ENCODE results near the gene SOD2.
"Not testable (repeated sequence)": the region's sequence is repeated elsewhere in the genome, so short reads cannot be mapped to it uniquely, and the experiment has no call there.

The SOD2 gene

DNA sequence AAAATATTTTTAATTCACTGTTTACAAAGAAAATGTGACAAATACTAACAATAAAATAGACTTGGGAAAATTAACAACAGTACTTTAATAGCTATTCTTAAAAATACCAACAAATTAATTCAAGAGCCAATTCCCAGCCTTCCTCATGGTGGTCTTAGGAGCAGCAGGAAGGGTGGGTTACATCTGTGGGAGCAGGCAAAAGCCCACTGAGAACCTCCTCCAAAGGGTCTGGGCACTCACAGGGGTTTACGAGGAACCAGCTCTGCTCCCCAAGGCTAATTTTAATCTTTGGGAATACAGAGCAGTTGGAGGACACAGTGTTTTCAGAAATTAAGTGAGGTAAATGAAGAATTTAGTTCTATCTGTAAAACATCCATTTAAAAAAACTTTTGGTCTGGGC is 10.2 kb downstream of the SOD2 start:
- no peak for DNase-seq (ENCODE audit: low spot score)

DNA sequence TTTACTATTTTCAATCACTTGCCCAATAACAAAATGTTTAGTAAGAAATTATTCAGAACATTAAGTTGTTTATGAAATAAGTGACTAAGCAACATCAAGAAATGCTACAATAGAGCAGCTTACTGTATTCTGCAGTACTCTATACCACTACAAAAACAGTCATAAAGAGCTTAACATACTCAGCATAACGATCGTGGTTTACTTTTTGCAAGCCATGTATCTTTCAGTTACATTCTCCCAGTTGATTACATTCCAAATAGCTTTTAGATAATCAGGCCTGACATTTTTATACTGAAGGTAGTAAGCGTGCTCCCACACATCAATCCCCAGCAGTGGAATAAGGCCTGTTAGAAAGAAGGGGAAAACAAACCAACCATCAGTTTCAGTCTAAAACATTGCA is 10.7 kb downstream of the SOD2 start:
- DNase-seq (ENCODE audit: low spot score), result no peak

DNA sequence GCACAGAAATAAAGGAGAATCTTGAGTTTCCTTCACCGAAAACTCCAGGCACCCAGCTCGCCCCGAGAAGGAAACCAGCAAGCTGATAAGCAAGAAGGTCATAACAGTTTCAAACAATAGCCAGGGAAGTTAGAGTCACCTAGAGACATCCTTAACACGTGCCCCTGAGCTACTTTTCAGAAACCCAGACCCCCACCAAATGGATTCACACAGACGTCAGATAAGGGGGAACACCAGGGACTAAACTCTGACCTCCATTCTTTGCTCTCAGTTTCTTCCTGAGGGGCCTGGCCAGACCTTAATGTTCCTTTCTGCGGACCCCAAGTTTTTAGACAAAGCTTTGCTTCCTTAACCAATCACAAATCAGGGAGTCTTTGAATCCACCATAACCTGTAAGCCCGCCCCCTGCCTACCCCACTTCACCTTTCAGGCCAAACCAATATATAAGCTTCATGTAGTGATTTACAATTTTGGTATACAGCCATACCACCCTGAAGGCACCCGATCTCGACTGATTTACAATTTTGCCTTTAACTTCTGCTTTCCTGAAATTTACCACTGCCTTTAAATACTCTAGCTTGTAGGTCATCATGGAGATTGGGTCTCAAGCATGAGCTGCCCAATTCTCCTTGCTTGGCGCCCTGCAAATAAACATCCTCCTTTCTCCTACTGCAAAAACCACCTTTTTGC is 11.7 kb downstream of the SOD2 start:
- no peak for DNase-seq (ENCODE audit: low spot score)

DNA sequence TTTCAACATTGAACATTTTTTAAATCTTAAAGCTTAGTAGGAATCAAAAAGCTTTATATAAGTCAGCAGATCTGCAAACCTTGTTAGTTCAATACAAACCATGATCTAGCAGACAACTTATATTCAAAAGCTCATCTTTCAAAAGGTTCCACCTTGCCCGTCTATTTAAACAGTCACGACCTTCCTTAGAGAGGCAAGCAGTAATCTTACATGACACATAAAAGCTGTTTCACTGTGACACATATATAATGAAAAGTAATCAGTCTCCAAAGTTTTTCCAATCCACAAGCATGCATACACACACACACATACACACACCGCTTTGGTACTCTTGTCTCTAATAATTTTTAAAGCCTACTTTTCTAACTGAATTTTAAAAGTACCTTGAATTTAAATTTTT is 12.9 kb downstream of the SOD2 start:
- DNase-seq (ENCODE audit: low spot score), result no peak

DNA sequence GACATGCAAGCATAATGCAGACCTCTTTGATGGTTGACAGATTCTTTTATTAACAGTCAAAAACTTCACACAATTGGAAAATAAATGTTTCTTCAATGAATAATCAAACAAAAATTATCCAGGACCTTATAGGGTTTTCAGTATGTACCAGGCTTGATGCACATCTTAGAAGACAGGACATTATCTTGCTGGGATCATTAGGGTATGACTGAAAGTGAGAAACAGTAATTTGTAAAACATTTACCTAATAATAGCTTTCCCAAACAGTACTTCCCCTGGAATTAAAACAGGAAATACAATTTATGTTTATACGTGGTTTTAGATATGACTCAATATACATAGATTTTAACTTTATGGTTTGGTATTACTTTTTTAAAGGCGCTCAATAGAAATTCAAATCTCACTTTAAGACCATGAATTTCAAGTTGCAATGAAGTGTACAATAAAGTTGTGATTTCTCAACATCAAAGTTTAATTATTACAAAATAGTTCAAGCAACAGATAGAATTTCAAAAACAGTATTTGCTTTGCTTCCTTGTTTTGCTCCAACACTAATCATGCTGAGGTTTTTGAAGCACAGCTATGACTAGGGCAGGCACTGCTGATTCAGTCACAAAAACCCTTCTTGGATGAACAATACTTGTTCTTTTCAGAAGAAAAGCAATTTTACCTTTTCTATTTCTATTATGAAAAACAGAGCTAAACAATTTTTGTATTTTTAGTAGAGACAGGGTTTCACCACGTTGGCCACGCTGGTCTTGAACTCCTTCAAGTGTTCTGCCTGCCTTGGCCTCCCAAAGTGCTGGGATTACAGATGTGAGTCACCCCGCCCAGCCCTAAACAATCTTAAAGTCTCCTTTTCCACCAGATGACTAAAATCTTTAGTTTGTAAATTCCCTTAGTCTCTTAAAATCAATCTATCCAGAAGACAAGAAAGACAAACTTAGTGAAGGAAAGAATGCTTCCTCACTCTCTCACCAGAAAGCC is 13.7 kb downstream of the SOD2 start:
- DNase-seq (ENCODE audit: low spot score), result no peak

- no peak for DNase-seq (ENCODE audit: low spot score)
These were observed 14.5 kb downstream of the SOD2 start for GRCh38 chr6:159678574-159678973.

DNA sequence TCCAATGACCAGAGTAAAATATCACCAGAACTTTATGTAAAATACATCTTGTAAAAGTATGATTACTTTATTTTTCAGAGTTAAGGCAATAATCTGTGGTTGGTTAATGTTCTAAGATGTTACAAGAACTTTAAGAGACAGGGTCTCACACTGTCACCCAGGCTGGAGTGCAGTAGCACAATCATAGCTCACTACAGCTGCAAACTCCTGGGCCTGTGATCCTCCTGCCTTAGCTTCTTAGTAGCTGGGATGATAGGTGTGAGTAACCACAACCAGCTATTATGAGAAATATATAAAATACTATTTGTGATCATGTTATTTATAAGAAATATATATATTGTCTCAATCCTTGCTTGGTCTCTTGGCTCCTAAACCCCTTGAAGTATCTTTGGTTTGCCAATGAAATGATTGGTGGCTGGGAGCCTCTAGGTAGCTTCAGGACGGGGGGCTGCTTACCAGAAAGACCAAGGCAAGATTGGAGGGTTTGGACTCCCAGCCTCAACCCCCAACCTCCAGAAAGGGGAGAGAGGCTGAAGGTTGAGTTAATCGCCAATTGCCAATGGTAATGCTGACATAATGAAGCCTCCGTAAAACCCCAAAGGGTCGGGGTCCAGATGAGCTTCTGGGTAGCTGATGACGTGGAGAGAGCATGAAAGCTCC is 15.4 kb downstream of the SOD2 start:
- DNase-seq (ENCODE audit: low spot score), result no peak

DNA sequence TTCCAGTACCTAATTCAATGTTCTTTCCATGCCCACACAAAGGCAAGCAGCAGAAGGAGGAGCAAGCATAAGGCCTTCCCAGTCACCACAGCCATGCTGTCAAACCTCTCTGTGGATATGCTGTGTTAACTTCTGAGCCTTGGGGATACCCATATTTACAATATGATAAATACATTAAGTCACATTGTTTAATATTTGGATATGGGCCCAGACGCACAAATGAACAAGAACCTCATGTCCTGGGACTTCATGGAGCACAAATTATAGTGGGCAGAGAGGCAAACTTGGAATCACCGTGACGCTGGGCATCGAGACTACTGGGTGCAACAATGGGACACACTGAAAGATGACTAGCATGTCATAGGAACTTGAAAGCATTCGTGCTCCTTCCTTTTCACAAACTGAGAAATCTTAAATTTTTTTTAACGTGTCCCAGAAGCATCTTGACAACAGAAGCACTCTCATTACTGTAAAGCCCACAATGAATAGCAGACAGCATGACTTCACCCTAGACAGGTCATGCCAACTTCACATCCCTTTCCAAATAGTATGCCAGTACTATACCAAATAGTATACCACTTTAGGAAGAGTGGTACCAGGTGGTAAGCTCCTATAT is 16.0 kb downstream of the SOD2 start:
- no peak for DNase-seq (ENCODE audit: low spot score)

DNA sequence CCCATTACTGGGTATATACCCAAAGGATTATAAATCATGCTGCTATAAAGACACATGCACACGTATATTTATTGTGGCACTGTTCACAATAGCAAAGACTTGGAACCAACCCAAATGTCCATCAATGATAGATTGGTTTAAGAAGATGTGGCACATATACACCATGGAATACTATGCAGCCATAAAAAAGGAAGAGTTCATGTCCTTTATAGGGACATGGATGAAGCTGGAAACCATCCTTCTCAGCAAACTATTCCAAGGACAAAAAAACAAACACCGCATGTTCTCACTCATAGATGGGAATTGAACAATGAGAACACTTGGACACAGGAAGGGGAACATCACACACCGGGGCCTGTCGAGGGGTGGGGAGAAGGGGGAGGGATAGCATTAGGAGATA is 16.8 kb downstream of the SOD2 start:
- DNase-seq (ENCODE audit: low spot score), result not testable (repeated sequence)

GRCh38 chr6:159665868-159666635 is 27.0 kb downstream of the SOD2 start:
- DNase-seq (ENCODE audit: low spot score), result no peak

DNA sequence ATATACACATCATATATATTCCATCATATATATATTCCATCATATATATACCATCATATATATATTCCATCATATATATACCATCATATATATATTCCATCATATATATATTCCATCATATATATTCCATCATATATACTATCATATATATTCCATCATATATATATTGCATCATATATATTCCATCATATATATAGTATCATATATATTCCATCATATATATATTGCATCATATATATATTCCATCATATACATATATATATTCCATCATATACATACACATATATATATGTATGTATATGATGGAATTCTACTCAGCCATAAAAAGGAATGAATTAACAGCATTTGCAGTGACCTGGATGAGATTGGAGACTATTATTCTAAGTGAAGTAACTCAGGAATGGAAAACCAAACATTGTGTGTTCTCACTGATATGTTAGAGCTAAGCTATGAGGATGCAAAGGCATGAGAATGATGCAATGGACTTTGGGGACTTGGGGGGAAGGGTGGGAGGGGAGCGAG is 29.6 kb downstream of the SOD2 start:
- not testable (repeated sequence) for DNase-seq (ENCODE audit: low spot score)

GRCh38 chr6:159661977-159662376 is 31.1 kb downstream of the SOD2 start:
- not testable (repeated sequence) for DNase-seq (ENCODE audit: low spot score)

GRCh38 chr6:159655409-159655988 is 37.5 kb downstream of the SOD2 start:
- DNase-seq (ENCODE audit: low spot score), result no peak

- no peak for DNase-seq (ENCODE audit: low spot score)
These were observed 38.5 kb downstream of the SOD2 start for GRCh38 chr6:159654483-159655098.

DNA sequence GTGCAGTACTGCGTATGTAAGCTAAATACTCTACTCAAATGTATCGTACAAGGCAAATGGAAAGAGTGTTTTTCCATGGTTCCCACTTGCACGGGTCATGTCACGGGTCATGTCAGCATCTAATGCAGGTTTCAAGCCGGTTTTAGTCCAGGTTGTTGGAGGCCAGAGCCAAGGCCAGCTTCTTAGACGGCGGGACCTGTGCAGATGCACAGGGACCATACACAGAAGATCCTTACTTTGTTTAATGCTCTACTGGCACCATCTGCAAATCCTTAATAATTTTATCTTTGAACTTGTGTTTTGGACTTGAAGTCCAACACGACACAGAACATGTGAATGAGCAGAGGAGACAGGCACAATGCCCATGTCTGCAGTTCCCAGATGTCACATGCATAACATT is 42.7 kb downstream of the SOD2 start:
- no peak for DNase-seq (ENCODE audit: low spot score)

GRCh38 chr6:159649441-159649840 is 43.6 kb downstream of the SOD2 start:
- DNase-seq (ENCODE audit: low spot score), result no peak

DNA sequence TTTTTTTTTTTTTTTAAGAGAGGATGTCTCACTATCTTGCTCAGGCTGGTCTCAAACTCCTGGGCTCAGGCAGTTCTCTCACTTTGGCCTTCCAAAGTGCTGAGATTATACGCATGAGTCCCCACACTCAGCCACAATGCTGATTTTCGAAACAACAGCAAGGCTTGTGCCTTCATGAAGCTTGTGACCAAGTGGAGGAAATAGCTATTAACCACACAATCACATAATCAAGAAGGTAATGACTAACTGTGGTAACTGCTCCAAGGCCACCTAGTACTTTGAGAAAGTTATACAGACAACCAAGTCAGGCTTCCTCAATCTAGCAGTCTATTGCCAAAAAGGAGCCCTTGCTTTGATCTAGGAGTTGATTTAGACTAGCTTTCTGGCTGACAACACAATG is 46.3 kb downstream of the SOD2 start:
- no peak for DNase-seq (ENCODE audit: low spot score)

DNA sequence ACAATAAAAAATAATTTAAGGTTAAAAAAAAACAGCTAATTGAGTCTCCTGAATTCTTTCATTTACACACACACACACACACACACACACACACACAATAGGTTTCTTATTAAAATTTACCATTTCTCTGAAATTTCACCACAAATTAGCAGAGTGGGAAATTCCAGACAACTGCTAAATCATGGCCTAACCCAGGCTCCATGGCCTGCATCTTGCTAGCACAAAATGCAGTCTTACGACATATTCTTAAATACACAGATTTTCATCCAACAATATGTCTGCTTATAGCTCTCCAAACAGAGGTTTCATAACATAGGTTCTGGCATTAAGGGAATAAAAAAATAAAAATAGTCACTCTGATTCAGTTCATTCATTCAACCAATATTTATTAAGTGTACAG is 46.9 kb downstream of the SOD2 start:
- no peak for DNase-seq (ENCODE audit: low spot score)

DNA sequence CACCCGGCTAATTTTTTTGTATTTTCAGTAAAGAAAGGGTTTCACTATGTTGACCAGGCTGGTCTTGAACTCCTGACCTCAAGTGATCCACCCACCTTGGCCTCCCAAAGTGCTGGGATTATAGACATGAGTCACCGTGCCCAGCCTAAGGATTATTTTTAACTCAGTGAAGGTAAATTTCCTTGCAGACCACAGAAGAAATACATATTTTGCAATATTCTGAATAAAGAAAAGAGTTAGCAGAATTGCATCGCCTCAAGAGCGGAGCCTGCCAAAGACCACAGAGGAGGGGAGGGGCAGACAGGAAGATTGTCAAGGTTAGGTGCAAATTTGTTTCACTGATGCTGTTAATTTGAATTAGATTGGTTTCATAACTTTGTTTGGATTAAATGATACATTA is 47.4 kb downstream of the SOD2 start:
- DNase-seq (ENCODE audit: low spot score), result no peak
